Right forelimb (tissue), 1 donor: Measurements from ENCODE around the gene MPST.

Experiments
- DNase-seq: peaks from one replicate; pipeline ENCODE4 v3.0.0-alpha.2; 2018

MPST gene

GRCh38 chr22:37046589-37046988, 27.0 kb downstream of the MPST start:
- DNase-seq, result no peak

- DNase-seq, result no peak
Measured at GRCh38 chr22:37047006-37047405, 27.5 kb downstream of the MPST start.

GRCh38 chr22:37048133-37048532, 28.6 kb downstream of the MPST start:
- no peak for DNase-seq

DNA sequence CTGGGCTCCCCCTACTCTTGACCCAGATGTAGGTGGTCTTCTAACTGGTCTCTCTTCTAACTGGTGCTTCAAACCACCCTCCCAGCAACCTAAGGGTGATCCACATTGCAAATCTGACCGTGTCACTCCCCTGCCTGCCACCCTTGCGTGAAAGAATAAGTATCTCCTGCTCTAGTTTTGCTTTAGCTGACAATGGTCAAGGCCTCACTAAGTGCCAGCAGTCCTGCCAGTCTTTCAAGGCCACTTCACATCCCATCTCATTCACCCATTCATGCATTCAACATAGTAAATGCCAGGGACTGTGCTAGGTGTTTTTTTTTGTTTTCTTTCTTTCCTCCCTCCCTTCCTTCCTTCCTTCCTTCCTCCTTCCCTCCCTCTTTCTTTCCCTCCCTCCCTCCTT, 29.7 kb downstream of the MPST start:
- DNase-seq, result no peak

GRCh38 chr22:37050913-37051312, 31.4 kb downstream of the MPST start:
- no peak for DNase-seq

GRCh38 chr22:37051391-37052385, 32.1 kb downstream of the MPST start, which contains the start of gene KCTD17:
Gene KCTD17 (plus strand): TSS chr22:37051742. CDS start chr22:37051761, 19 bp downstream.
- peak; percentile 83 for DNase-seq

DNA sequence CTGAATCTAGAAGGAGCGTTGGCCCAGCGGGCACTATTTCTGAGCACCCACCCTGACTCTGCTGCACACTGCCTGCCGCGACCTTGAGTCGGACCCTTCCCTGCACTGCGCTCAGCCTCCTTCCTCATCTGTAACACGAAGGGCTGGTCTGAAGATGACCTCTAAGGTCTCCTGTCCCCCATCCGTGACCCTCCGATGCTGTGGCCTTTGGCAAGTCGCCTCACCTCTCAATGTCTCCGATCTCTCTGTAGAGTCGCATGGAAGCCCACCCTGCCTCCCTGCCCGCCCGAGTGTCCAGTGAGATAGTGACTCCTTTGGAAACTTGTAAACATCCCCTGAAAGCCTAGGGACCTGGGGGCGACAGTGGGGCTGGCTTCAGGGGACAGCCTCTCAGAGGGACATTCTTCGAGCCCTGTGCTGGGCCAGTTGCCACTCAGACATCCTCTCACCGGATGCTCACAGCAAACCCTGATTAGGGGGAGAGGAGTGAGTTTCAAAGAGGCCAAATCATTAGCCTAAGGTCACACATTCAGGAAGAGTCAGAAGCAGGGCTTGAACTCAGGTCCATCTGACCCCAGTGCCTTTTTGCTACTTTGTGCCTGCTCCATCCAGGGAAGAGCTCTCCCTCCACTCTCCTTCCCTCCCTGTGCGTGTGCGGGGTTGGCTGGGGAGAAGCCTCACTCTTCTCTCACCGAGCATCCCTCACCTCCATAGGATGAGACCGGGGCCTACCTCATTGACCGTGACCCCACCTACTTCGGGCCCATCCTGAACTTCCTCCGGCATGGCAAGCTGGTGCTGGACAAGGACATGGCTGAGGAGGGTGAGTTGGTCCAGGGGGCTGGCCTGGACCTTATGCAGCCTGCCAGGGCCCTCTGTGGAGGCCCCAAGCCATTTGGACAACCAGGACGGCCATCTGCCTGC, 33.1 kb downstream of the MPST start:
- no peak for DNase-seq

DNA sequence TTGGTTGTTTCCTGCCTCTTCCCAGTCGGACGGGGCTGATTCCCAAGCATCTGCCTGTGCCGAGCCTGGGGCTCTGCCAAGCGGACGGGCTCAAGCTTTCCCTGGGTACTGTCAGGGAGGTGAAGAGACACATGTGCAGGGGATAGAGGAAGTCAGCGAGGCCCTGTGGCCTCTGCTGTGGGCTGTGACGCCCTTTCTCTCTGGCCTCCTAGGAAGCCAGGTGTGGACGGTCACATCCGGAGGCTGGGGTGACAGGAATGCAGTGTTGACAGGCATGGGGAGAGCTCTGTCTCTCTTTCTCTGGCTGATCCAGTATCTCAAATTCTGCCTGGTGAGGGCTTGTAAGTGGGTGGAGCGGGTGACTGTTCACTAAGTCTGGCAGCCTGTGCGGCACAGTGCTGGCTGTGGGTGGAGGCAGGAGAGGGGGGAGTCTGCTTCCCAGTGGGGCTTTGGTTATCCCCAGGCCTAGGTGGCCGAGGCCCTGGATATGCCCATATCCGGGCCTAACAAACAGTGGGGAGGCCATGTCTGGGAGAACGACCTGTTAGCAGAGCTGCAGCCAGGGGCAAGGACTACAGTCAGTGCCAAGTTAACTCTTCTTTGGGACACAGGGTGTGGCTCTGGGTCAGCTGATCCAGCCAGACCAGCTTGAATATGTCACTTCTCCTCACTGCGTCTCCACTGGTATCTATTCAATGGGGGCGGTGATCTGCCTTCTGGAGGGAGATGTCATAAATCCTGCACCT, 33.9 kb downstream of the MPST start:
- DNase-seq, result no peak

- DNase-seq, result no peak
Measured at GRCh38 chr22:37054056-37054395, 34.5 kb downstream of the MPST start.

DNA sequence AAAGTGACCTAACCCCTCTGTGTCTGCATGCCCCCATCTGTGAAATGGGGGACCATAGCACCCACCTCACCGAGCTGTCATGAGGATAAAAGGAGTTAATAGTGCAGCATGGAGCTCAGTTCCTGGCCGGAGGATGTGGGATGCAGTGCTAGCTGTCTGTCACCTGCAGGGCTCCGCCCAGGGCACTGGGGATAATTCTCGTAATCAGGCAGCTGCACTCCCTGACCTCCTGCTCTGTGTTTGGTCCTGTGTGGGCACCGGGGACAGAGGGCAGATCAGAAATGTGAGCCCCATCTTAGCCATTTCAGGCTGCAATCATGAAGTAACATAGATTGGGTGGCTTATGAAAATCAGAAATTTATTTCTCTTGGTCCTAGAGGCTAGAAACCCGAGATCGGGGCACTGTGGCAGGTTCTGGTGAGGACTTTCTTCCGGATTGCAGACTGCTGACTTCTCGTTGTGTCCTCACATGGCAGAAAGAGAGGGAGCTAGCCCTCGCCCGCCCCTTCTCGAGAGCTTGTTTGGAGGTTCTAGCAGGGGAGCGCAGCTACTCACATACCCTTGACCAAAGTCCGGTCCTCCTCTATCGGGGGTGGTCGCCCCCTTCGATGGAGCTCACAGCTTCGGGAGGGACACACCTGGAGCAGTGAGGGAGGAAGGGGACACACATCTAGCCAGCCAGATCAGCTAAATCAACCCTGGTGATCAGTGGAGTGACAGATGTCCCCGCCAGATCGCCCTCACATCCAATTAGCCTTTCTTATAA, 35.2 kb downstream of the MPST start:
- DNase-seq, result no peak

- DNase-seq, result no peak
Measured at GRCh38 chr22:37056246-37056645, 36.7 kb downstream of the MPST start.

GRCh38 chr22:37057226-37057625, 37.7 kb downstream of the MPST start:
- no peak for DNase-seq

DNA sequence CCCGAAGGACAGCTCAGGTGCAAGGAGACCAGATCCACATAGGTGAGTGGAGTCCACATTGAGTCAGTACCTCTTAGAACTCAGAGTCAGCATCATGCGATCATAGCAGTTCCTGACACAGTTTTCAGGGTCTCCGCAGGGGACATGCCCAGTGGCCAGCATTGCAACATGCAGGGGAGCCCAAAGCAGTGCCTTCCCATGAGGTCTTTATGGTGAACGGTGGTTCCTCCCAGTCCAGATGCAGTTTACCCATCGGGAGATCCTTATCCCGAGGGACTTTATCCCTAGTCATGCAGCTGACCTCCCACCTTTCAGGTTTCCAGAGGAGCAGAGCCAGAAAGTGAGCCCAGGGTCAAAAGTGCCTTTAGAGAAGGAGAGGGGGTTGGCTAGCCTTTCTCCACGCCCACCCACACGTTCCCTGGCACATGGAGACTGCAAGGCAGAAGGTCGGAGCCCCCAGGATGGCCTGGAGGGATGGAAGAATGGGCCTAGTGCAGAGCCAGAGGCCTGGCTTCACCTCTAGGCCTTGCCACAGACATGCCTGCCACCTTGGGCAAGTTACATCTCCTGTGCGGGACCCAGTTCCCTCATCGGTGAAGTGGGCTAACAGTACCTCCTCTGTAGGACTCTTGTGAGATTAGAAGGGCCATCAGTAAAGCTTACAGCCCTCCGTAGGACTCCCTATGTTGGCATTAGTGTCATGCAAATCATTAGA, 38.4 kb downstream of the MPST start:
- no peak for DNase-seq

DNA sequence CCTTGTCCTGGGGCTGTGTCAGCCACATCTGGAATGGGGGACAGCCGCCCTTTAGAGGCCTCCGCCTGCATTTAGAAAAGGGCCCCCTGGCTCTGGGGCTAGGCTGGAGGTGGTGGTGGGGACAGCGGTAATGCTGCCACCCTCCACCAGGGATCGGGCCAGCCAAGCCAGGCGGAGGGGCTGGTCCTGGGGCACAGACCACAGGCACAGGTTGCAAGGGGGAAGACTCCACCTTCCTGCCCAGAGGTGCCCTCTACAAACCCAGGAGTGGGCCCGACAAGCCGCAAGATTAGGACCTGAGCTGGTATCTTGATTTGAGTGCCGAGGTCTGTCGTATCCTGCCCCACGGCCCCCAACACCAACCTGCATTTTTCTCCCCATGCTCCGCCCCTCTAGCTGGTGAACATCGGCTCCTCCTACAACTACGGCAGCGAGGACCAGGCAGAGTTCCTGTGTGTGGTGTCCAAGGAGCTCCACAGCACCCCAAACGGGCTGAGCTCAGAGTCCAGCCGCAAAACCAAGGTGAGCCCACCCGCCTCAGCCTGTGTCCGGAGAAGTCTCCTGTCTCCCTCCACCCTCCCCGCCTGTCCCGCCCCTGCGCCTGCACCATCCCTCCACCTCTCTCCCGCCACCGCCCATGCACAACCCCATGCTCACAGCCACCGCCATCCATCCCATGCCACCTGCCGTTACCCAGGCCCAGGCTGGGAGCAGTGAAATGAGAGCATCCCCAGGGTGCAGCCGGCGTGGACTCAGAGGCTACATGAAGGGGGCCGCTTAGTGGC, 39.6 kb downstream of the MPST start:
- DNase-seq, result no peak

- no peak for DNase-seq
Measured at GRCh38 chr22:37059876-37060449, 40.4 kb downstream of the MPST start.

GRCh38 chr22:37060801-37061610, 41.5 kb downstream of the MPST start:
- DNase-seq, result no peak

DNA sequence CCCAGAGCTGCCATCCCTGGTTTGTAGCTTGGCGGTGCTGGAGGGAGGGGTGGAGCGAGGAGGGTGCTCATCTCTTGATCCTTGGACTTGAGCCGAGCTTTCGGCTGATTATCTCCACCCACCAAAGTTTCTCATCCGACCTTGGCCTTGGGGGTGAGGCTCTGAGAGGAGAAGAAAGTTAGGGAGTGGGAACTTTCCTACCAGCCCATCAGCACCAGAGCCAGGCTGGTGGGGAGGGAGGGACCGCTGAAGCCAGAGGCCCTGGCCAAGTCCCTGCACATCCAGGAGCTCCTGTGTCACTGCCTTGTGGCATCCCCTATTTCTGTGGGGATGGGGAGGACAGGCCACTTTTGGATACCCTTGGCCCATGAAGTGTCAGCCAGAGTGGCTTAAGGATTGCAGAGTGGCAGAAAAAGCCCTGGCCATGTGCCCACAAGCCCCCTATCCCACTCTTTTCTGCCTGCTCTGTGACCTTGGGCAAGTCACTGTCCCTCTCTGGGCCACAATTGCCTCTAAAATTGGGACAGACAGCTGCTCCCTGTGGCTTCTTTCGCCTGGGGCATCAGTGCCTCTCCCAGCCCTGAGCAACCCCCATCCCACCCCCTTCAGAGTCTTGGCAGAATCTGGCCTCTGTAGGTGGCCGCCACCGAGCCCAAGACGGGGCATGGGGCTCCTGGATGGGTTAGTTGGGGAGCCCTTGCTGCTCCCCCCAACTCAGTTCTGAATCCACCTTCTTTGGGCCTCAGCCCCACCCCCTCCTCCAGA, 42.3 kb downstream of the MPST start:
- no peak for DNase-seq

- no peak for DNase-seq
Measured at GRCh38 chr22:37062376-37062675, 42.8 kb downstream of the MPST start.
